ENCODE results near the gene LETMD1. TPM values are rescaled to one million over a fixed set of nuclear protein-coding genes. Genes with fewer than 3 reads are reported as not detected.

Gene LETMD1
- total and polyA plus RNA-seq, 2 of the 8 experiments (the other 6 are each of a cell fraction or from before 2014, with no cell fraction given), result 39.4 to 65.3 TPM

DNA sequence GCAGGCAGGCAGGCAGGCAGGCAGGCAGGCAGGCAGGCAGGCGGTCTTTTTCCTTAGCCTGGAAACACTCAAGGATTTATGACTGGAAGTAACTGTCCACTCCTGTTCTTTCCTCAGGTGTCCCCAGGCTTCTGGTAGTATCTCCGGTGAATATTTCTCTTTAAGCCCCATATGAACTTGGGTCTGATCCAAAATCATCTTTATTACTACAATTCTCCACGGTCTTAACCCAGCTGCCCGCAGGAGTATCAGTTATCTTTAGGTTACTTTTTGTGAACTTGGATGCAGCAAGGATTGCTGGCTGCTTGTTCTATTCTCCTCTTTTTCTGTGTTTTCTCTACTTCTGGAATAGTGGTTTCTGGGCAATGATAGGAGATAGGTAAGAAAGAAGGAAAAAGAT is 32.0 kb downstream of the LETMD1 start:
- peaks cover 7% of the 10 kb centered on the region for H3K23me2 ChIP-seq (ENCODE audit: low read depth, low read length)
- peaks cover 9 to 51% of the 10 kb centered on the region in 2 experiments; a peak in 3 of 4 replicates for H3K79me2 ChIP-seq (ENCODE audit: control insufficient read depth in 1 of 2, insufficient read depth in 2 of 2, low read length in 2 of 2)
- H3K18ac ChIP-seq (ENCODE audit: extremely low read depth, low read length), result no peak overlapping the region
- no peak overlapping the region for H4K8ac ChIP-seq (ENCODE audit: extremely low read depth, insufficient read depth, low read length)
- no peak overlapping the region for H3K4ac ChIP-seq (replicated peaks; ENCODE audit: insufficient read length, low read depth, low read length)
- H3K9ac ChIP-seq (replicated peaks in 1 of 4; ENCODE audit: extremely low read depth in 1 of 4, low read depth in 3 of 4, low read length in 3 of 4), result no peak overlapping the region
- no peak for TF ChIP-seq SP1 (IDR thresholded peaks at IDR 0.05; ENCODE audit: low read depth, low read length)
- no peak for TF ChIP-seq KDM1A (IDR thresholded peaks at IDR 0.05; ENCODE audit: borderline replicate concordance, low read length)
- TF ChIP-seq GABPA (IDR thresholded peaks at IDR 0.05; ENCODE audit: borderline replicate concordance, insufficient read depth, low read length), result no peak
- no peak for FAIRE-seq
- peaks cover 4 to 6% (median 5%) of the 10 kb centered on the region in 4 experiments; a peak in 4 of 7 replicates for H3K4me1 ChIP-seq (replicated peaks in 1 of 4; ENCODE audit: control insufficient read depth in 3 of 4, insufficient read depth in 4 of 4, low read length in 3 of 4)
- H4K5ac ChIP-seq (ENCODE audit: insufficient read length, low read depth, low read length), result no peak overlapping the region
- WGBS, 2 experiments (ENCODE audit: extremely low coverage in 1 of 2, insufficient coverage in 1 of 2, insufficient read length in 1 of 2, insufficient replicate concordance in 2 of 2, low coverage in 1 of 2, low lambda C conversion rate in 2 of 2, missing lambda C conversion rate in 1 of 2), result 96% methylated on average over 4 of the region's 4 CpGs; no CpG with 5 or more reads in 1 of the 2 experiments
- no peak overlapping the region for H4K91ac ChIP-seq (replicated peaks; ENCODE audit: insufficient read length, low read length)
- H2BK15ac ChIP-seq (ENCODE audit: low read length), result no peak overlapping the region
- peaks cover 2 to 8% of the 10 kb centered on the region in 2 experiments for H4K20me1 ChIP-seq (replicated peaks in 1 of 2; ENCODE audit: control insufficient read depth in 1 of 2, insufficient read depth in 2 of 2, low read length in 2 of 2)
- no peak overlapping the region for H3K27ac ChIP-seq (ENCODE audit: low read depth, low read length)
- POLR2A ChIA-PET (ENCODE audit: partially characterized antibody), result interaction anchor here (1.0 to 2.0 kb wide), 3 partner anchors 10 to 161 kb away, joined by 3 to 5 read pairs (median 3); no protein-coding TSS in a partner anchor
- no peak overlapping the region for H2BK120ac ChIP-seq (replicated peaks; ENCODE audit: low read depth, low read length)
- H3K9me3 ChIP-seq (ENCODE audit: insufficient read depth in 2 of 2, low read depth in 1 of 2, low read length in 1 of 2), result no peaks in the 10 kb centered on the region
- H3K56ac ChIP-seq (replicated peaks; ENCODE audit: insufficient read length, low read depth, low read length), result no peak overlapping the region
- no peaks in the 10 kb centered on the region for H3K27me3 ChIP-seq (replicated peaks in 1 of 4; ENCODE audit: control insufficient read depth in 3 of 4, extremely low read depth in 1 of 4, insufficient read depth in 3 of 4, low read length in 3 of 4)
- DNase-seq (ENCODE audit: low read depth in 1 of 2, low spot score in 2 of 2), result no peak
- H2BK20ac ChIP-seq (ENCODE audit: low read length), result no peak overlapping the region
- H3K36me3 ChIP-seq (ENCODE audit: control insufficient read depth in 2 of 4, insufficient read depth in 4 of 4, low read length in 3 of 4), result peaks cover 0 to 5% (median 0%) of the 10 kb centered on the region in 4 experiments; a peak in 2 of 8 replicates
- H3K23ac ChIP-seq (ENCODE audit: insufficient read length), result no peak overlapping the region
- peaks cover 11% of the 10 kb centered on the region for H3K79me1 ChIP-seq (ENCODE audit: low read depth, low read length)
- H3K4me2 ChIP-seq (ENCODE audit: insufficient read depth in 1 of 2, low read depth in 2 of 2, low read length in 2 of 2), result no peak overlapping the region
- H2AK5ac ChIP-seq (ENCODE audit: low read depth, low read length), result no peak overlapping the region
- H3K4me3 ChIP-seq (ENCODE audit: extremely low read depth in 1 of 4, insufficient read depth in 2 of 4, low read depth in 3 of 4, low read length in 4 of 4), result no peak overlapping the region
- no peak overlapping the region for H2BK12ac ChIP-seq (ENCODE audit: low read depth, low read length)
- CTCF ChIA-PET (ENCODE audit: partially characterized antibody), result no interaction called here
- no peak overlapping the region for H2AFZ ChIP-seq (ENCODE audit: low read length)
- no peak overlapping the region for H2BK5ac ChIP-seq (ENCODE audit: low read depth, low read length)
- H3K14ac ChIP-seq (ENCODE audit: insufficient read length), result no peak overlapping the region
